NB4 (cell line): ENCODE data around the gene SH3PXD2A.

Experiments used
- DNase-seq: peaks from one replicate; pipeline ENCODE4 v3.0.0; 2010; ENCODE audit warnings: low read depth
- H3K4me3 ChIP-seq: one replicate; pipeline ENCODE4 v1.5.1; 2011; ENCODE audit warnings: mild to moderate bottlenecking, low read depth, low read length, moderate library complexity
- CTCF ChIP-seq: IDR thresholded peaks from one replicate; pipeline ENCODE4 v1.5.1; 2012; ENCODE audit warnings: low read depth, low read length
- MAX ChIP-seq: IDR thresholded peaks from 2 replicates; pipeline ENCODE4 v1.6.1; 2011; ENCODE audit warnings: low read depth, low read length
- MYC ChIP-seq: IDR thresholded peaks from 2 replicates; pipeline ENCODE4 v1.6.1; 2011; ENCODE audit warnings: low read depth, low read length
- POLR2A ChIP-seq: IDR thresholded peaks from 2 replicates; pipeline ENCODE4 v1.6.1; 2011; ENCODE audit warnings: mild to moderate bottlenecking; ENCODE audit not compliant: insufficient read length; ENCODE audit errors: extremely low read depth

The SH3PXD2A gene

GRCh38 chr10:103812004-103812403 is 43.4 kb downstream of the SH3PXD2A start:
- no peak for DNase-seq
- H3K4me3 ChIP-seq: no peak overlapping the region
- TF ChIP-seq MYC (no peak), POLR2A (no peak), MAX (no peak), CTCF (no peak)

- no peak overlapping the region for H3K4me3 ChIP-seq
- TF ChIP-seq CTCF: no peak
- TF ChIP-seq MYC: no peak
- TF ChIP-seq POLR2A: no peak
- TF ChIP-seq MAX: no peak
- DNase-seq: no peak
Observed at GRCh38 chr10:103811463-103811862, 43.9 kb downstream of the SH3PXD2A start.

GRCh38 chr10:103808780-103809179 is 46.6 kb downstream of the SH3PXD2A start:
- no peak for TF ChIP-seq CTCF
- no peak for TF ChIP-seq POLR2A
- TF ChIP-seq MYC: no peak
- TF ChIP-seq MAX: no peak
- H3K4me3 ChIP-seq: no peak overlapping the region
- no peak for DNase-seq

GRCh38 chr10:103807996-103808395 is 47.4 kb downstream of the SH3PXD2A start:
- TF ChIP-seq MAX: no peak
- TF ChIP-seq CTCF: no peak
- no peak for TF ChIP-seq POLR2A
- no peak for TF ChIP-seq MYC
- DNase-seq: no peak
- no peak overlapping the region for H3K4me3 ChIP-seq

- no peak overlapping the region for H3K4me3 ChIP-seq
- TF ChIP-seq MYC (no peak), MAX (no peak), CTCF (no peak), POLR2A (no peak)
- DNase-seq: no peak
Observed at GRCh38 chr10:103806395-103807187, 48.8 kb downstream of the SH3PXD2A start.
